Posterior cingulate gyrus (tissue), 11 donors: ENCODE measurements around the gene CAP1.

Experiments used
- DNase-seq, 10 donors: peaks; one replicate each; pipeline versions ENCODE4 v3.0.0 to v3.0.0-alpha.2; 2020 to 2021; ENCODE audit warnings: mixed read lengths in 3 of 10
- intact Hi-C: fragments of 100-400 bp; cut with DNase I; formaldehyde crosslinking; loops from one replicate; pipeline ENCODE4 v1.15.1; 2023

The CAP1 gene

DNA sequence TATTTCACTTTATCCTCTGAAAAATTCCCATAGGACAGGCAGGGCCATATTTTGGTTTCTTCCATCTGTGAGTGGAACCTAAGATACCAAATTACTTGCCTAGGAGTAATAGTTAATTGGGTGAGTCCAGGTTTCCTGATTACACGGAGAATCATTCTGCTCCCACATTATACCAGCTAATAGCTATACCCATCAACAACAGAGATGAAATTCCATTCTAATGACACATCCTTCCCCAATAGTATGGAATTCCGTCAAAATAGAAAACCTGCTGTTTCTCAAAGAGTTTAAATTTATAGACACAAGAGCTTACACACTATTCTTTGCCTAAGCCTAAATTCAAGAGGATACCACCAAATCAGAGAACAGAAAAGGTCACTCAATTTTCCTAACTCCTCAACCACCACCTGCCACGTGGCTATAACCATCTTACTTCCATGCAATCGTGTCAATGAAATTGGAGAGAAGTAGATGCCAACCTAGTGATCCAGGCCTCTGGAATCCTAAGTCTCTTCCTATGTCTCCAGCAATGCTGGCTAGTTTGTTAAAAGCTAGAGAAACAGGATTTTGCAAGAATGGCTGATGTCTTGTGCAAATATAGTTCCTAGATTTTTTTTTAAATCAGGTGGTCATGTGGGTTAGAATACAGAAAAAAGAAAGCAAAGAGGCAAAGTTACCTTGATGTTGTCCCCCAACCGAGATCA, 50.3 kb downstream of the CAP1 start:
- no peak for DNase-seq
- intact Hi-C loops: no loop called here

DNA sequence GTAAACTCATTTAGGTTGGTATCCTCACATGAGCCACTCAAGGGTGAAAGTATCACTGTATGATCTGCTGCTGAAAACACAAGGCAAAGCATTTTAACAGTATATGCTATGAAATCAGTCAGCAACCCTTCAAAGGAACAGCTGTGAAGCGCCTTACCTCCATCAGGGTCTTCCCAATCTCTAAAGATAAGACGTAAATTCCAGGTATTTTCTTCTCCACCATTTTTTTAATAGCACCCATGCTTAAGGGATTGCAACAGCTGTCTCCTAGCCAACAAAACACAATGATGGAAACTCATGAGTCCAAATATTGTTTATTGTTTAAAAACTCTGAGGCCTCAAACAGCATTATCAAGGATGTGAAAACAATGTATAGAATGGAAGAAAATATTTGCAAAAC, 51.7 kb downstream of the CAP1 start:
- no peak for DNase-seq
- intact Hi-C loops: no loop called here

DNA sequence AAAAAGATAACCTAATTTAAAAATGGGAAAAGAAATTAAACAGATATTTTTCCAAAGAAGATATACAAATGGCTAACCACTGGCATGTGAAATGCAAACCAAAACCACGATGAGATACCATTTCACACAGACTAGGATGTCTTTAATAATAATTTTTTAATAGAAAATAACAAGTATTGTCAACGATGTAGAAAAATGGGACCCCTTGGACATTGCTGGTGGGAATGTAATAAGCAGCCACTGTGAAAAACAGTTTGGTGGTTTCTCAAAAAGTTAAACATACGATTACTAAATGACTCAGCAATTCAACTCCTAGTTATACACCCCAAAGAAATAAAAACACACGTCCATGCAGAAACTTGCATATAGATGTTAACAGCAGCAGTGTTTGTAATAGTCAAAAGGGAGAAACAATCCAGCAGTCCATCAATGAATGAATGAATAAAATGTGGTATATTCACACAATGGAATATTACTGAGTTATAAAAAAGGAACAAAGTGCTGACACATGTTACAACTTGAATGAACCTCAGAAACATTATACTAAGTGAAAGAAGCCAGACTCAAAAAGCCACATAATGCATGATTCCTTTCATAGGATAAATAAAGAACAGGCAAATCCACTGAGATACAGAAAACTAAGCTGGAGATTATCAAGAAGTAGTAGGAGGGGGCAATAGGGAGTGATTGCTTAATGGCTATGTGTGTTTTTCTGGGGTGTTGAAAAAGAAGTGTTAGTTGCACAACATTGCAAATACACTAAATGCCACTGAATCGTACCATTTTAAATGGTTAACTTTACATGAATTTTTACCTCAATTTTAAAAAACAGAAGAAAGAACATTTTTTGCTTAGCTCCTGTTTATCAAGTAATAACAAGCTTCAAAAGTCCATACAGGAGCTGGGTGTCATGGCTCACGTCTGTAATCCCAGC, 52.4 kb downstream of the CAP1 start:
- intact Hi-C loops: no loop called here
- no peak for DNase-seq

DNA sequence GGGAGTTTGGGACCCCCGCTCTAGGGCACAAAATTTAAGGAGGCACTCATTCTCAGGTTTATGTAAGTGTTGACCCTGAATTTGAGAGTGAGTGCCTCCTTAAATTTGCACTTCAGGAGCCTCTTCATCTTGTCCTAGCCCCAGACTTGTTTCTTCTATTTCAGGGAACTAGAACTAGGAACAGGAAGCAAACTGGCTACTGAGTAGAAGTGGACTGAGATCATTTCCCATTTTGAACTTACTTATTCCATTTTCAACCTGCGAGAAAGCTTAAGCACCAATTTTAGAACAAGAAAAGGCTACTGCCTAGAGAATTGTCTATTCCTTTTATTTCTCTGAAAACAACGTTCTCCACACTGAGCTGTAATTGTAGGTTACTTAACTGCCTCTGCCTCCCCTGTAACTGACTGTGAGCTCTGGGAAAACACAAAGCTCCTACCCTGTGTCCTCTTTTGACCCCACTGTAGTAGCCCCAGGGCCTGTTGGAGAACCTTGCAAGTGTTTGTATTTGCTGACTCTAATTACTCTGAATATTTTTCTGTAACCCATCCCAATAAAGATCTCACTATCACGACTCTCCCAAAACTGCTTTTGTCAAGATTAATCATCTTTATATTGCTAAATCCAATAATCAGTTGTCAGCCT, 54.1 kb downstream of the CAP1 start:
- intact Hi-C loops: no loop called here
- no peak for DNase-seq

DNA sequence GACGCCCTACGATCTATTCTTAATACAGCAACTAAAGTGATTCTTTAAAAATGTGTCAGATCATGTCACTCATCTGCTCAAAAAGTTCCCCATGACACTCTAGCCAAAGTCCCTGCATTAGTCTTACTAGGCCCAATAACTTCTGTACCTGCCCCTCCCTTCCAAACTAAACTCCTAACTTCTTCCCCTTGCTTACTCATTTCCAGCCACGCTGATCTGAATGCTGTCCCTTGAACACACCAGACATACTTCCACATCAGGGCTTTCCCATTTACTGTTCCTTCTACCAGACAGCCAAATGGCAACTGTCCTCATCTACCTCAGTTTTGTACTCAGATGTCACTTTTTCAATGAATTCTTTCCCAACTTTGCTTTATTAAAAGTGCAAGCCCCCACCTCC, 55.3 kb downstream of the CAP1 start:
- intact Hi-C loops: no loop called here
- no peak for DNase-seq

DNA sequence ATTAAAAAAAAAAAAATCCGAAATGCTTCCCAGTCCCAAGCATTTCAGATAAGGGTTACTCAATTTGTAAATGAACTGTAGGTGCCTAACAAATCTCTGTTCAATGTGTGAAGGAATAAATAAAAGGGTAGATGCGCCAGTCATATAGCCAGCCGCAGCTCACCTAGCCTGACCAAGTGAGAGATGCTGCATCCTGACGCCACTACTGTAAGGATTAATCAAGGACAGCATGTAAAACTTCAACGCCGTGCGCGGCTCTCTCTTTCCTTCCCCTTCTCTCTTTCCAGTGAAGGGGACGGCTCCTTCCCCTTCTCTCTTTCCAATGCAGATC, 56.1 kb downstream of the CAP1 start:
- DNase-seq: no peak
- intact Hi-C loops: no loop called here

DNA sequence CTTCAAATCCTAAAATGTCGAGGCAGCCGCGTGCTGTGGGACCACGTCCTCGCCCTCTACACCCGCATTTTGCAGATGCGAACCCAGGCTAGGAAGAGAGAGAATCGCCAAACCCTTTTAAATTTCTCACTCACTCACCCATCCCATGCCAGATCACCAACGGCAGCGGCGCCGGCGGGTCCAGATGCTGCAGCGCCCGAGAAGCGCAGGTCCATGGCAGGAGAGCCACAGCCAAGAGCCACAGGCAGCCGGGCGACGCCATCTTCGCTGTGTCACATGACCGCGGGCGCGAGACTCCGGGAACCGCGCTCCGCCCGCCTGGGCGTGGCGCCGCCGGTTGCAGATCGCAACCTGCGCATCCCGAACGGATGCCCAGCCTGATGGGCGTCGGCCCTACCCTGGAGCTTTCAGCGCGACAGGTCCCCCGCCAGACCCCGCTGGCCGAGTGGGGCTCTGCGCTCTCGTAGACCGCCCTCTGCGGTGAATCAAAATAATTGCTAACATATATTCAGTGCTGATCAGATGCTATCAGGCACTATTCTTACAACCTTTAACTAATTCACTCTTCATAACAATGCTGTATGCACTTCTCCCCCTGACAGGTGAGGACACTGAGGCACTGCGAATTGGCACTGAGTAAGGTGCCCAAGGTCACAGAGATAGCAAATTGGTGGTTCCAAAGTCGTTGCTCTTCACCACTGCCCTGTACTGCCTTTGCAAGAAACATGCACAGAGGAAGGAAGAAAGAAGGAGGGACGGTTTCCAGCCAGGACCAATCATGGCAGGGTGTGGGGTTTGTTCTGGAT, 56.7 kb downstream of the CAP1 start, which contains the start of gene PPT1:
PPT1 (minus strand) TSS at position 276 of the 806 bp plus-strand sequence; CDS start at position 262, 14 bp downstream.
- intact Hi-C loops: no loop called here
- DNase-seq: peak; percentile 78 to 98 (median 86)

DNA sequence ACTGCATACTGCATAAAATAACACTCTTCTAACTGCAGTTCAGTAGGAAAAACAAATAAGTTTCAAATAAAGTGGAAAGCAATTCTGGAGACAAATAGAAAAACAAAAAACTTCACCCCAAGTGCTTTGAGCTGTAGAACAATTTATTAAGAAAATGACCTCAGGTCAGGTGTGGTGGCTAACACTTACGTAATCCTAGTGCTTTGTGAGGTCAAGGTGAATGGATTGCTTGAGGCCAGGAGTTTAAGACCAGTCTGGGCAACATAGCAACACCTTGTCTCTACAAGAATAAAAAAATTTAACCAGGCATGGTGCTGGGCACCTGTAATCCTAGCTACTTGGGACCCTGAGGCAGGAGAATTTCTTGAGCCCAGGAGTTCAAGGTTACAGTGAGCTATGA, 61.5 kb downstream of the CAP1 start:
- intact Hi-C loops: no loop called here
- no peak for DNase-seq

DNA sequence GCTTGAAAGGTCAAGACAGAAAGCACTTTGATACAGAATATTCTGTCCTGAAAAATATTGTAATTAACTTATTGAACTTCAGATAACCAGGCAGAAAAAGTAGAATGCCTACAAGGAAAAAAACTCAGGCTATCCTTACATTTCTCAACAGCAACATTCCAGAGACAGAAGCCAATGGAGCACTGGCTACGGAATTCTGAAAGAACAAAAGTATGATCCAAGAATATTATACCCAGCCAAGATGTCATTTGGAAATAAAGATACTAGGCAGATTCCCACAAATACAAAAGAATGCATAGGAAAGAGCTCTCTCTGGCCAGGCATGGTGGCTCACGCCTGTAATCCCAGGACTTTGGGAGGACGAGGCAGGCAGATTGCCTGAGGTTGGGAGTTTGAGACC, 62.4 kb downstream of the CAP1 start:
- intact Hi-C loops: no loop called here
- no peak for DNase-seq

DNA sequence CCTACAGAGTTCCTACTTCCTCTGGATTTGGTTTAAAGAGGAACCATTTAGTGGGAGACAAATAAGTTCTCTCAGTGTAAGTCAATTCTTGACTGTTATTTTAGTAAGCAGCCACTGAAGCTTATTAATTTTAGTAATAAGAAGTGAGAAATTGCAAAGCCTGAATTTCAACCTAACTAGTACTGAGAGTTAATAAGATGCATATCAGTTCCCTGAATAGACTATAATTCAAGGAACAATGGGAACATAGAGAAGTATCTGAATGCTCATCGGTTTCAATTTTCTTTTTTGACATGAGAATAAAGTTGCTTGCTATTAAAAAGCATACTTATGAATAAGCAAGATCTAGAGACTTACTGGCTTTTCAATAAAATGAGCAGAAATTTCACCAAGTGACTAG, 64.5 kb downstream of the CAP1 start:
- intact Hi-C loops: no loop called here

DNA sequence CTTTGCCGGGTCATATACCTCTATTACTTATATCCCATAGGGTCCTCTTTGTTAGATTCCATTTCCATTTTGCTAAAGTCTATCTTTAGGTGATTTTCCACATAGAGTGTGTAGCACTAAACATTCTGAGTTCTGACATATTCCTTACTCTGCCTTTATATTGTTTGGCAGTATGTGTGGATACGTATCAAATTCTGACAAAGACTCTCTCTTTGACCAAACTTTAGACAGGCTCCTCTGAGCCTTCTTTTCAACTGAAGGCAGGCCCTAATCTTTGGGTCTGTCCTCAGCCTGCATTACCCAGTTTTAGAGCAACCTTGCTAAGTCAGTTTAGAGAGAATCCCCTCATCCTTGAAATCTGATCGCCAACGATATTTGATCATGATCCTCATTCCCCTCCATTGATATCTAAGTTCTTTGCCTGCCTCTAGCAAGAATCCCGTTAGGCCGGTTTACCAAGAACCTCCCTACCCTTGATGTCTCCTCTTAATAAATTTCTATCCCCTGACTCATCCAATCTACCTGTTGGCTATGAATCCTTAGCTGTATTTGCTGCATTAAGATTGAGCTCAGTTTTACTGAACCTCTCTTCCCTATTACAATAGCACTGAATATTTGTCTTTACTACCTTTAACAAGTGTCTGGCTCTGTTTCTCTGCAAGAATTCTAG, 66.9 kb downstream of the CAP1 start:
- DNase-seq: no peak
- intact Hi-C loops: no loop called here

More for the DNA sequence above, 64.5 kb downstream of the CAP1 start:
- no peak for DNase-seq

DNA sequence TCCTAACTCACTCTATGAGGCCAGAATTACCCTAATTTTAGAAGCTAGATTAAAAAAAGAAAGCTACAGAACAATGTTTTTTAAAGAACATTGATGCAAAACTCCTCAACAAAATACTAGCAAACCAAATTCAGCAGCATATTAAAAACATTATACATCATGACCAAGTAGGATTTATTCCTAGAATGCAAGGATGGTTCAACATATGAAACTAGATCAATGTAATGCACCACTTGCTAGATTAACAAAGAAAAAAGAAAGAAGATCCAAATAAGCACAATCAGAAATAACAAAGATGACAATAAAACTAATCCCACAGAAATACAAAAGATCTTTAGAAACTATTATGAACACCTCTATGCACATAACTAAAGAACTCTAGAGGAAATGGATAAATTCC, 69.9 kb downstream of the CAP1 start:
- no peak for DNase-seq
- intact Hi-C loops: no loop called here

DNA sequence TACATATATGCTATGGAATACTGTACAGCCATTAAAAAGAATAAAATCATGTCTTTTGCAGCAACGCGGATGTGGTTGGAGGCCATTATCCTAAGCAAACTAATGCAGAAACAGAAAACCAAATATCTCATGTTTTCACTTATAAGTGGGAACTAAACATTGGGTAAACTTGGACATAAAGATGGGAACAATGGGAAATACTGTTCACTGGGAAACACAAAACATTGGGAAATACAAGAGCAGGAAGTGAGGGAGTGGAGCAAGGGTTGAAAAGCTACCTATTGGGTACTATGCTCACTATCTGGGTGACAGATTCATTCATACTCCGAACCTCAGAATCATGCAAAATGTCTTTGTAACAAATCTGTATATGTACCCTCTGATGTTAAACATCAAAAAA, 73.9 kb downstream of the CAP1 start:
- no peak for DNase-seq
- intact Hi-C loops: no loop called here

DNA sequence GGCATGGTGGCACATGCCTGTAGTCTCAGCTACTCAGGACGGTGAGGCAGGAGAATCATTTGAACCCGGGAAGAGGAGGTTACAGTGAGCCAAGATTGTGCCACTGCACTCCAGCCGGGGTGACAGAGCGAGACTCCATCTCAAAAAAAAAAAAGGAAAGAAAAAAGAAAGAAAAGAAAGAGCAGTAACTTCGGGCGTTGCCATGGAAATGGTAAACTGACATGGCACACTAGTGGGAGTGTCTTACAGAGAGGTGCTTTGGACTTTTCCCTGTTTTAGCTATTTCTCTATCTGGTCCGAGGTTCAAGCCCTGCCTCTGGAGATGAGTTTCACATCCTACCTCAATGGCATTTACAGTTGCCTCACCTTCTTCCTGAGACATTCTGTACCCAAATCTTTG, 79.6 kb downstream of the CAP1 start:
- intact Hi-C loops: no loop called here
- no peak for DNase-seq
